ENCODE data around the gene WNT6. TPM values are rescaled to one million over a fixed set of nuclear protein-coding genes. Genes with fewer than 3 reads are reported as not detected.
A peak's percentile ranks its signal among the peaks of the same experiment; 100 is the strongest.

WNT6 gene
- total and polyA plus RNA-seq, 8 donors, result 0.07 TPM; not detected in 7

DNA sequence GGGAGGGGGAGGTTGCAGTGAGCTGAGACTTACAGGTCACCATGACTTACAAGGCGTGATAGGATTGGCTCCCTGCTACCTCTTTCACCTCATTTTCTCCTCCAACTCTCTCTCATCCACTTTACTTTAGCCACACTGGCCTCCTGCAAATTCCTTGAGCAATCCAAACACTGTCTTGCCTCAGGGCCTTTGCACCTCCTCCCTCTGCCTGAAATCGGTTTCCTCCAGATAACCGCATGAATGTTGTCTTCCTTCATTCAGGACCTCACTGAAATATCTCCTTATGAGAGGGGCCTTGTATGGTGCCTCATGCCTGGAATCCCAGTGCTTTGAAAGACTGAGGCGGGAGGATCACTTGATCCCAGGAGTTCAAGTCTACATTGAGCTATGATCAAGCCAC is 42.8 kb downstream of the WNT6 start:
- peaks cover 11 to 12% of the 10 kb centered on the region in 2 donors for H3K4me1 ChIP-seq
- intact Hi-C loops (cut with DNase I), result no loop called here
- H3K27ac ChIP-seq, result no peak overlapping the region
- H3K9me3 ChIP-seq, result no peaks in the 10 kb centered on the region
- H3K4me3 ChIP-seq, result no peak overlapping the region
- ATAC-seq (no peak), DNase-seq (no peak)
- H3K27me3 ChIP-seq, result peaks cover 40 to 99% of the 10 kb centered on the region in 2 donors
- TF ChIP-seq, protein P1, sequence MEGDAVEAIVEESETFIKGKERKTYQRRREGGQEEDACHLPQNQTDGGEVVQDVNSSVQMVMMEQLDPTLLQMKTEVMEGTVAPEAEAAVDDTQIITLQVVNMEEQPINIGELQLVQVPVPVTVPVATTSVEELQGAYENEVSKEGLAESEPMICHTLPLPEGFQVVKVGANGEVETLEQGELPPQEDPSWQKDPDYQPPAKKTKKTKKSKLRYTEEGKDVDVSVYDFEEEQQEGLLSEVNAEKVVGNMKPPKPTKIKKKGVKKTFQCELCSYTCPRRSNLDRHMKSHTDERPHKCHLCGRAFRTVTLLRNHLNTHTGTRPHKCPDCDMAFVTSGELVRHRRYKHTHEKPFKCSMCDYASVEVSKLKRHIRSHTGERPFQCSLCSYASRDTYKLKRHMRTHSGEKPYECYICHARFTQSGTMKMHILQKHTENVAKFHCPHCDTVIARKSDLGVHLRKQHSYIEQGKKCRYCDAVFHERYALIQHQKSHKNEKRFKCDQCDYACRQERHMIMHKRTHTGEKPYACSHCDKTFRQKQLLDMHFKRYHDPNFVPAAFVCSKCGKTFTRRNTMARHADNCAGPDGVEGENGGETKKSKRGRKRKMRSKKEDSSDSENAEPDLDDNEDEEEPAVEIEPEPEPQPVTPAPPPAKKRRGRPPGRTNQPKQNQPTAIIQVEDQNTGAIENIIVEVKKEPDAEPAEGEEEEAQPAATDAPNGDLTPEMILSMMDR (IDR thresholded peaks at IDR 0.05), result no peak
- H3K36me3 ChIP-seq, result no peaks in the 10 kb centered on the region

DNA sequence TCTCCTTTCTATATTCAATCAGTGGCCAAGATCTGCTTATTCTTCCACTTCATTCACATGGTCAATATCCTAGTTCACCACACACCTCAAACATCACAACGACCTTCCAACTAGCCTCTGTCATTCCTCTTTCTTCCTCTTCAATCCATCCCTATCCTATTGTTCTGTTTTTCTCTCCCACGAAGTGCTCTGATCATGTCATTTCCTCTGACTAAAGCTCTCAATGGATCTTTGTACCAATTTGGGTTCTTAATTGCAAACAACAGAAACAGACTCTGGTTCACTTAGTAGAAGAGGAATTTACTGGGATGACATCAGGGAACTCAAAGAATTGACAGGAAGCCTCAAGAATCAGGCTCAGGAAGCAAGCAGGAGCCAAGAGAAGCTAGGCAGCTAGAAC is 44.6 kb downstream of the WNT6 start:
- TF ChIP-seq, protein P1 (IDR thresholded peaks at IDR 0.05), result no peak
- H3K4me3 ChIP-seq, result no peak overlapping the region
- no peaks in the 10 kb centered on the region for H3K36me3 ChIP-seq
- ATAC-seq (no peak), DNase-seq (no peak)
- no peak overlapping the region for H3K27ac ChIP-seq
- H3K4me1 ChIP-seq, result peaks cover under 1% of the 10 kb centered on the region in 2 donors
- no peaks in the 10 kb centered on the region for H3K9me3 ChIP-seq
- H3K27me3 ChIP-seq, result peaks cover 22 to 99% of the 10 kb centered on the region in 2 donors
- intact Hi-C loops (cut with DNase I), result no loop called here

DNA sequence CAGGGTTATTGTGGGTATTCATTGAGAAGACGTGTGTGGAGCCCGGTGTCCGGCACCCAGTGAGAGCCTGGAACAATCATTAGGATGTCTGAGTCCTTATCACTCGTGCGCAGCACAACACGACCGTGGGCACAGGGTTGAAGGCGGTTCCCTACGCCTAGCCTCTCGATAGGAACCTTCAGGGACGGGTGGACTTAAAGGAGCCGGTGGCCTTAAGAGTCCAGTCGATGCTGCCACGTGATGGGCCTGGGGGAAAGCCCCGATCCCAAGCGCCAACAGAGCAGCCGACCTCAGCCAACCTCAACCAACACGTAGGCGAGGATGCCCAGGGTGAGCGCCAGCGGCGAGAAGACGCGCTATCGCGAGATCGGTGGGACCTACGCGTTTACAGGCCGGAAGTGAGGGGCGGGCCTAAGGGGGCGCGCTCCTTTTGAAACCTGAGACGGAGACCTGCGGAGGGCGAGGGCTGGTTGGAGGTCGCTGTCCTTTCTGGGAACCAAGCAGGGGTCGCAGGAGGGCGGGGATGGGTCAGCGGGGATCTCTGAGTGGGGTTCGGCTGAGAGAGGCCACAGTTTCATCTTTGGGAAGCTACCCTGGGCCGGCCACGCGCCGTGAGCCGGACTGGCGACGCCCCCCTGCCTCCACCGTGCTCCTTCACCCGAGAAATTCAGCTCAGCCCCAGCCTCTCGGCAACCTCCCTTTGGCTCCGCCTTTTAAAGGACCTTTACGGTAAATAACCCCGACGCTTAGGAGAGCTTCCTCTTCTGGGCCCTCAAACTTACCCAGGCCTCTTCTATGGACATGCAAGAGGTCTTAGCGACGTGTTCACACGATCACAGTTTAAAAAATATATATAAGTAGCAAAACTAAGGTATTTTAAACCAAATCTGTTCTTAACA is 49.4 kb downstream of the WNT6 start:
- ATAC-seq, result peak; percentile 97
- H3K27ac ChIP-seq, result no peak overlapping the region
- no peaks in the 10 kb centered on the region for H3K36me3 ChIP-seq
- peaks cover 4 to 54% of the 10 kb centered on the region in 2 donors for H3K27me3 ChIP-seq
- peak; percentile 79 to 91 (median 90) for DNase-seq
- no peaks in the 10 kb centered on the region for H3K9me3 ChIP-seq
- peak overlapping the region; percentile 39 to 47 for H3K4me3 ChIP-seq
- H3K4me1 ChIP-seq, result peaks cover 4 to 5% of the 10 kb centered on the region in 2 donors
- intact Hi-C loops (cut with DNase I), result no loop called here
- TF ChIP-seq, protein P1 (IDR thresholded peaks at IDR 0.05), result no peak

DNA sequence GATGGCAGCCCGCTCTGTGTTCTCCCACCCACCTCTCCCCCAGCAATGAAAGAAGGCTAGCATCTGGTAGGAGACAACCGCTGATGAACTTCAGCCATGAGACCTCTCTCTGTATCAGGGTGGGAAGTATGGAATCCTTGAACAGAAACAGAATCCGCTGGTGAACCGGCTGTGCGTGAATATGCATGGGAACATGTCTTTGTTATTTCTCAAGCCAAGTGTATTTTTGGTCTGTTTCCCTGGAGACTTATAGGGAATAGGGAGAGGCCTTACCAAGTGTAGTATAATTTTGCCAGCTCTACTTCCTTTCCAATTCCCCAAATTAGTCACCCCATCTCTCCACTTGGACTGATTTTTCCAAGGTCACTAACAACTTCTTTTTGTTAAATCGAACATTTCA is 51.1 kb downstream of the WNT6 start:
- no peak overlapping the region for H3K27ac ChIP-seq
- intact Hi-C loops (cut with DNase I), result no loop called here
- peaks cover 4 to 5% of the 10 kb centered on the region in 2 donors for H3K4me1 ChIP-seq
- TF ChIP-seq, protein P1 (IDR thresholded peaks at IDR 0.05), result no peak
- DNase-seq (no peak), ATAC-seq (no peak)
- H3K4me3 ChIP-seq, result no peak overlapping the region
- H3K27me3 ChIP-seq, result peaks cover 0 to 48% of the 10 kb centered on the region in 2 donors
- no peaks in the 10 kb centered on the region for H3K36me3 ChIP-seq
- no peaks in the 10 kb centered on the region for H3K9me3 ChIP-seq

DNA sequence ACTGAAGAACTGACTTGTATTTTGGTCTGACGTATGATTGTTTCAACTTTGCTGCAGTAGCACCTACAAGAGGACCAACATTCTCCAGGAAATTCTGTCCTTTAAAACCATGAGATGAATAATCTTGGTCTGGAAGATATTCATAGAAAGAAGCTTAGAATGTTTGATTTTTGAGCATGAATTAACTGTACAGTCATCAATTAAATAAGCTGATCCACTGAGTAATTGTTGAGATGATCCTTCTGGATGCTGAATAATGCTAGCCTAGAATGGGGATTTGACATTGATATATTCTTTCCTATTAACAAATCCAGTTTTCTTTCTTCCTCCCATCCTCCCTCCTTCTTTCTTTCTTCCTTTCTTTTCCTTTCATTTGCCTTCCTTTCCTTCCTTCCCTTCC is 60.9 kb downstream of the WNT6 start:
- ATAC-seq (no peak), DNase-seq (no peak)
- TF ChIP-seq, protein P1 (IDR thresholded peaks at IDR 0.05), result no peak
- Histone ChIP-seq H3K4me1 (no peaks in the 10 kb centered on the region), H3K9me3 (peaks cover 0 to 7% of the 10 kb centered on the region in 2 donors), H3K36me3 (no peaks in the 10 kb centered on the region), H3K4me3 (no peak overlapping the region), H3K27me3 (peaks cover 0 to 65% of the 10 kb centered on the region in 2 donors), H3K27ac (no peak overlapping the region)
- intact Hi-C loops (cut with DNase I), result no loop called here
